Neural progenitor cell (in vitro differentiated cells): ENCODE results near the gene IL22RA2. TPM values are rescaled to one million over a fixed set of nuclear protein-coding genes. Genes with fewer than 3 reads are reported as not detected.

Source experiments
- DNase-seq: peaks from one replicate; pipeline ENCODE4 v3.0.0-alpha.2; 2016; ENCODE audit warnings: low spot score
- H2AFZ ChIP-seq: fragments of 200-600 bp; sonication (generic); replicated peaks from 2 replicates; pipeline ENCODE4 v1.6.1; 2016; ENCODE audit warnings: antibody characterized with exemption
- H3F3A ChIP-seq: fragments of 200-600 bp; sonication (generic); 2 replicates; pipeline ENCODE4 v1.6.1; 2016; ENCODE audit warnings: antibody characterized with exemption, low read depth
- H3K27ac ChIP-seq: fragments of 200-600 bp; sonication (generic); 2 replicates; pipeline ENCODE4 v1.5.1; 2016; ENCODE audit warnings: mild to moderate bottlenecking
- H3K27me3 ChIP-seq: fragments of 200-600 bp; sonication (generic); 2 replicates; pipeline ENCODE4 v1.6.1; 2016; ENCODE audit warnings: mild to moderate bottlenecking, moderate library complexity
- H3K36me3 ChIP-seq: fragments of 200-600 bp; sonication (generic); 2 replicates; pipeline ENCODE4 v1.5.1; 2016
- H3K4me1 ChIP-seq: fragments of 200-600 bp; sonication (generic); 2 replicates; pipeline ENCODE4 v1.6.1; 2016; ENCODE audit warnings: mixed run types
- H3K4me2 ChIP-seq: fragments of 200-600 bp; sonication (generic); 2 replicates; pipeline ENCODE4 v1.6.1; 2016
- H3K4me3 ChIP-seq: fragments of 200-600 bp; sonication (generic); 2 replicates; pipeline ENCODE4 v1.5.1; 2016
- H3K79me2 ChIP-seq: fragments of 200-600 bp; sonication (generic); 2 replicates; pipeline ENCODE4 v1.6.1; 2016; ENCODE audit warnings: low read depth
- H3K9ac ChIP-seq: fragments of 200-600 bp; sonication (generic); 2 replicates; pipeline ENCODE4 v1.6.1; 2016
- H3K9me3 ChIP-seq: fragments of 200-600 bp; sonication (generic); 2 replicates; pipeline ENCODE4 v1.5.1; 2016; ENCODE audit warnings: low read depth
- H4K20me1 ChIP-seq: fragments of 200-600 bp; sonication (generic); 2 replicates; pipeline ENCODE4 v1.6.1; 2016; ENCODE audit warnings: low read depth
- H3K27ac Mint-ChIP-seq: 3 replicates; pipeline ENCODE4 v1.8.0; 2021; ENCODE audit warnings: mixed read lengths
- H3K27me3 Mint-ChIP-seq: 2 replicates; pipeline ENCODE4 v1.8.0; 2022; ENCODE audit warnings: low read depth, mild to moderate bottlenecking, inconsistent platforms, moderate library complexity, mixed read lengths; ENCODE audit not compliant: insufficient read depth
- H3K36me3 Mint-ChIP-seq: 3 replicates; pipeline ENCODE4 v1.8.0; 2021; ENCODE audit warnings: mixed read lengths
- H3K4me1 Mint-ChIP-seq: 3 replicates; pipeline ENCODE4 v1.8.0; 2021; ENCODE audit warnings: mixed read lengths
- H3K4me3 Mint-ChIP-seq: 3 replicates; pipeline ENCODE4 v1.8.0; 2021; ENCODE audit warnings: mild to moderate bottlenecking, moderate library complexity, mixed read lengths
- H3K9me3 Mint-ChIP-seq: 3 replicates; pipeline ENCODE4 v1.8.0; 2020; ENCODE audit warnings: mixed read lengths
- EZH2 ChIP-seq: fragments of 200-600 bp; sonication (generic); IDR thresholded peaks from 2 replicates; pipeline ENCODE4 v1.6.1; 2017; ENCODE audit warnings: antibody characterized with exemption, mild to moderate bottlenecking, moderate library complexity
- EZH2phosphoT487 ChIP-seq: fragments of 200-600 bp; sonication (generic); IDR thresholded peaks from 2 replicates; pipeline ENCODE4 v1.6.1; 2017; ENCODE audit warnings: antibody characterized with exemption
- total RNA-seq: library from RNA; depleted of rRNA; stranded (reverse); fragments of >200 nt; gene quantifications from 2 replicates; pipeline ENCODE4 v1.2.3, GENCODE V29; 2015; ENCODE audit warnings: low replicate concordance
- TF ChIP-seq, protein P1 (sequence below): fragments of 200-600 bp; sonication (generic); IDR thresholded peaks from 2 replicates; pipeline ENCODE4 v1.5.1; 2017; ENCODE audit warnings: antibody characterized with exemption, mild to moderate bottlenecking

Gene IL22RA2
- total RNA-seq, 1 donor from 2014 or later: not detected

DNA sequence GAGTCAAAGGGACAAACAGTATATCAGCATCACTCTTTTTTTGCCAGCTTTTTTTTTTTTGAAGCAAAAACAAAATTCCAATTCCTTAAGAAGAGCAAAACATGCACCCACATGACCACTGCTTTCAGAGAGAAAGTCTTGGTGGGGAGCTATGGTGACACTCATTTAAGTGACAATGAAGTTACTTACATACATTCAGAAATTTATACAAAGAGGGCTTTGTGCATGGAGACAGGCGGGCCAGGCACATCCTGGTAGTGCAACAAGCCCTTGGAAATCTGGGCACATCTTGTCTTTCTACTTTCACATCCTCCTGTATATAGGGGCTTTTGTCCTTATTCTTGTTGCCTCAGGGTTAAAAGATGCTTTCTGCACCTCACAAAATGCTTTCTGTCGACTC lies 55.9 kb downstream of the IL22RA2 start:
- Histone ChIP-seq H3K79me2 (no peaks in the 10 kb centered on the region), H3K9me3 (no peaks in the 10 kb centered on the region), H3K4me1 (no peaks in the 10 kb centered on the region), H2AFZ (no peak overlapping the region), H3K36me3 (no peaks in the 10 kb centered on the region), H3K27me3 (no peaks in the 10 kb centered on the region), H4K20me1 (no peaks in the 10 kb centered on the region), H3K9ac (no peak overlapping the region), H3K4me3 (no peak overlapping the region), H3F3A (no peaks in the 10 kb centered on the region), H3K4me2 (no peak overlapping the region), H3K27ac (no peak overlapping the region)
- Mint-ChIP-seq H3K27ac (no peak overlapping the region), H3K4me1 (no peaks in the 10 kb centered on the region), H3K9me3 (peaks cover 3% of the 10 kb centered on the region), H3K36me3 (no peaks in the 10 kb centered on the region), H3K27me3 (peaks cover 3% of the 10 kb centered on the region), H3K4me3 (no peak overlapping the region)
- DNase-seq: no peak
- TF ChIP-seq EZH2phosphoT487: no peak
- TF ChIP-seq, protein P1, sequence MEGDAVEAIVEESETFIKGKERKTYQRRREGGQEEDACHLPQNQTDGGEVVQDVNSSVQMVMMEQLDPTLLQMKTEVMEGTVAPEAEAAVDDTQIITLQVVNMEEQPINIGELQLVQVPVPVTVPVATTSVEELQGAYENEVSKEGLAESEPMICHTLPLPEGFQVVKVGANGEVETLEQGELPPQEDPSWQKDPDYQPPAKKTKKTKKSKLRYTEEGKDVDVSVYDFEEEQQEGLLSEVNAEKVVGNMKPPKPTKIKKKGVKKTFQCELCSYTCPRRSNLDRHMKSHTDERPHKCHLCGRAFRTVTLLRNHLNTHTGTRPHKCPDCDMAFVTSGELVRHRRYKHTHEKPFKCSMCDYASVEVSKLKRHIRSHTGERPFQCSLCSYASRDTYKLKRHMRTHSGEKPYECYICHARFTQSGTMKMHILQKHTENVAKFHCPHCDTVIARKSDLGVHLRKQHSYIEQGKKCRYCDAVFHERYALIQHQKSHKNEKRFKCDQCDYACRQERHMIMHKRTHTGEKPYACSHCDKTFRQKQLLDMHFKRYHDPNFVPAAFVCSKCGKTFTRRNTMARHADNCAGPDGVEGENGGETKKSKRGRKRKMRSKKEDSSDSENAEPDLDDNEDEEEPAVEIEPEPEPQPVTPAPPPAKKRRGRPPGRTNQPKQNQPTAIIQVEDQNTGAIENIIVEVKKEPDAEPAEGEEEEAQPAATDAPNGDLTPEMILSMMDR: no peak
- no peak for TF ChIP-seq EZH2

DNA sequence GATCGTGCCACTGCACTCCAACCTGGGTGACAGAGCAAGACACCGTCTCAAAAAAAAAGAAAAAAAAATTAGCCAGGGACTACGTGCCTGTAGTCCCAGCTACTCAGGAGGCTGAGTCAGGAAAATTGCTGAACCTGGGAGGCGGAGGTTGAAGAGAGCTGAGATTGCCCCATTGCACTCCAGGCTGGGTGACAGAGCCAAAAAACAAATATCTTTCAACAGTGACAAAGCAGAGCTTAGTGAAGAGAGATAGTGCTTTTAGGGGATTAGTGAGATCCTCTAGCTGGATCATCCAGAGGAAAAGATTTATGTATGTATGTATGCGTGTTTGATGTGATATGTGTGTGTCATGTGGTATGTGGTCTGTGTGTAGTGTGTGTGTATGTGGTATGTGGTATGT lies 56.6 kb downstream of the IL22RA2 start:
- Histone ChIP-seq H3K27me3 (no peaks in the 10 kb centered on the region), H3K9ac (no peak overlapping the region), H3K4me3 (no peak overlapping the region), H3K4me2 (no peak overlapping the region), H2AFZ (no peak overlapping the region), H3K4me1 (no peaks in the 10 kb centered on the region), H3K36me3 (no peaks in the 10 kb centered on the region), H3K79me2 (no peaks in the 10 kb centered on the region), H3F3A (no peaks in the 10 kb centered on the region), H3K27ac (no peak overlapping the region), H4K20me1 (no peaks in the 10 kb centered on the region), H3K9me3 (no peaks in the 10 kb centered on the region)
- Mint-ChIP-seq H3K27ac (no peak overlapping the region), H3K27me3 (peaks cover 3% of the 10 kb centered on the region), H3K4me3 (no peak overlapping the region), H3K36me3 (no peaks in the 10 kb centered on the region), H3K4me1 (no peaks in the 10 kb centered on the region), H3K9me3 (peaks cover 3% of the 10 kb centered on the region)
- TF ChIP-seq EZH2phosphoT487 (no peak), EZH2 (no peak)
- TF ChIP-seq, protein P1: no peak
- DNase-seq: no peak

DNA sequence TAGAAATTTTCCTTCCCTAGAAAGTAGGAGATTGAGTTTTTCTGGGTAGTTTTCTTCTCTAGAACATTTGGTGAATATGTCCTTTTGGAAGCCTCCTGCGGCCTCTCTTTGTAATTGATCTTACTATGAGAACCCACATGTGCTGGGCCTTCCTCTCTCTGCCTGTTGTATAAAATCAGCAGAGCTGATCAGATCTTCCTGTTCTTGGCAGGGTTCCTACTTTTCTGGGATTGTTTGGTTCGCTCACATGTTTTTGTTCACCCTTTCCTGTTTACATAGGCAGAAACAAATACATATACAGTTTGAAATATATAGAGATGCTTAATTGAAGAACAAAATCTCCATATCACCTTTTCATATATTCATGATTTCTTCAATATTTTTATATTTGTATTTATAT lies 57.8 kb downstream of the IL22RA2 start:
- Histone ChIP-seq H3K9me3 (no peaks in the 10 kb centered on the region), H3K27ac (no peak overlapping the region), H3K4me2 (no peak overlapping the region), H3K36me3 (no peaks in the 10 kb centered on the region), H3K27me3 (no peaks in the 10 kb centered on the region), H3K4me3 (no peak overlapping the region), H3K79me2 (no peaks in the 10 kb centered on the region), H3K9ac (no peak overlapping the region), H2AFZ (no peak overlapping the region), H3K4me1 (no peaks in the 10 kb centered on the region), H3F3A (no peaks in the 10 kb centered on the region), H4K20me1 (no peaks in the 10 kb centered on the region)
- no peak for DNase-seq
- H3K36me3 Mint-ChIP-seq: no peaks in the 10 kb centered on the region
- peaks cover 3% of the 10 kb centered on the region for H3K27me3 Mint-ChIP-seq
- no peak overlapping the region for H3K4me3 Mint-ChIP-seq
- H3K9me3 Mint-ChIP-seq: peaks cover 3% of the 10 kb centered on the region
- H3K4me1 Mint-ChIP-seq: no peaks in the 10 kb centered on the region
- no peak overlapping the region for H3K27ac Mint-ChIP-seq
- no peak for TF ChIP-seq EZH2phosphoT487
- TF ChIP-seq, protein P1: no peak
- no peak for TF ChIP-seq EZH2

DNA sequence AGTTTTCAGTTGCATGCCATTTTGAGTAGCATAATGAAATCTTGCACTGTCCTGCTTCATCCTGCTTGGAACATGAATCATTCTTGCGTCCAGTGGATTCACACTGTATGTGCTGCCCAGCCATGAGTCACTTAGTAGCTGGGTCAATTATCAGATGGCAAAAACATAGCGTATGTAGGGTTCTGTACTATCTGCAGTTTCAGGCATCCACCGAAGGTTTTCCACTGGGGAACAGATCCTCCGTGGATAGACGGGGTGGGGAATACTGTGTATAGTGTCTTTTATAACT lies 61.4 kb downstream of the IL22RA2 start:
- H2AFZ ChIP-seq: no peak overlapping the region
- H3K9ac ChIP-seq: no peak overlapping the region
- no peaks in the 10 kb centered on the region for H3F3A ChIP-seq
- H3K4me2 ChIP-seq: no peak overlapping the region
- Mint-ChIP-seq H3K9me3 (peaks cover 6% of the 10 kb centered on the region), H3K36me3 (no peaks in the 10 kb centered on the region), H3K27me3 (peaks cover 3% of the 10 kb centered on the region), H3K4me1 (no peaks in the 10 kb centered on the region), H3K27ac (no peak overlapping the region), H3K4me3 (no peak overlapping the region)
- H3K79me2 ChIP-seq: no peaks in the 10 kb centered on the region
- H3K27ac ChIP-seq: no peak overlapping the region
- no peaks in the 10 kb centered on the region for H3K27me3 ChIP-seq
- TF ChIP-seq, protein P1: no peak
- no peak for TF ChIP-seq EZH2phosphoT487
- no peak for TF ChIP-seq EZH2
- no peaks in the 10 kb centered on the region for H4K20me1 ChIP-seq
- H3K36me3 ChIP-seq: no peaks in the 10 kb centered on the region
- H3K4me3 ChIP-seq: no peak overlapping the region
- DNase-seq: no peak
- no peaks in the 10 kb centered on the region for H3K4me1 ChIP-seq
- H3K9me3 ChIP-seq: no peaks in the 10 kb centered on the region
